ENCODE results near the gene ADAM30.
"Not testable (repeated sequence)": the region's sequence is repeated elsewhere in the genome, so short reads cannot be mapped to it uniquely, and the experiment has no call there.

ADAM30 gene

GRCh38 chr1:119873135-119874015 lies 22.9 kb downstream of the ADAM30 start:
- DNase-seq, result peak; percentile 28

DNA sequence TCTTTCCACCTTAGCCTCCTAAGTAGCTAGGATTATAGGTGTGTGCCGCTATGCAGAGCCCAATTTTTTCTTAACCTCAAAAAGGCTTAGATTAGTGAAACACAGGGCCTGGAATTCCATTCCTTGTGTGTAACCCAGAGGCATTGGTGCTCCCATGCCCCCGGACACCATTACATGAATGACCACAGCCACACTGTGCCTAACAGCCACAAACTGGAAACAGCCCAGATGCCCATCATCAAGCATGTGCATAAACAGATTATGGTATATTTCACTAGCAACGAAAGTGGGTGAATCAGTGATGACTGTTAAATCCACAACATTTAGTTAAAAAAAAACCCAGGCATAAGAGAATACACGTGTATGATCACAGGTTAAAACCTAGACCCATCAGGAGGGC lies 24.4 kb downstream of the ADAM30 start:
- no peak for DNase-seq

DNA sequence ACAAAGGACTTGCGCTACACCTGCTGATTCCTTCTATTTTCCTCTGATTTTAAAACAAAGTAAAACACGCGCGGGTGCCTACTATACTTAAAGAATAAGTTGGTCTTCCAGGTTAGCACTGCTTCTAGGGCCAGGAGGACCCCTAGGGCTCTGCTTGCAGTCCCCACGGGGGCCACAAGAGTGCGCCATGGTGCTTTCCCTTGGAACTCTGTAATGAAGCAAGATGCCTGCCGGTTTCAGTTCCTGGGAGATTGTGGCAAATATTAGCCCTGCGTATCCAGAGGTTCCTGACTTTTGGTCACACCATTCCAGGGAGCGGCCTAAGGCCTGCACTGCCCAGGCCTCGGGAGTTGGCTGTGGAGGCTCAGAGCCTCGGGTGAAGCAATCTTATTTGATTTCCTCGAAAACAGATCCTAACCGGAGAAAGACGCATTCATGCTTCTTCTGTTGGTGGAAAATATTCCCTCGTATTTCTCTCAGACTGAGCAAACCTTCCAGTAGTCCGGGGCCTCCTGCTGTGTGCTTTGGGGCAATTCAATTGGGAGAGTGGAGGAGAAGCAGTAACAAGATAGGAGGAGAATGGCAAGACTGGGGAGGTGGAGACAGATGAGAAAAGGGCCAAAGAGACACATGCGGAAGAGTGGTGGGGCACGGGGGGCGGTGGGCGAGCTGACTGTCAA lies 25.3 kb downstream of the ADAM30 start:
- DNase-seq, result peak; percentile 93

DNA sequence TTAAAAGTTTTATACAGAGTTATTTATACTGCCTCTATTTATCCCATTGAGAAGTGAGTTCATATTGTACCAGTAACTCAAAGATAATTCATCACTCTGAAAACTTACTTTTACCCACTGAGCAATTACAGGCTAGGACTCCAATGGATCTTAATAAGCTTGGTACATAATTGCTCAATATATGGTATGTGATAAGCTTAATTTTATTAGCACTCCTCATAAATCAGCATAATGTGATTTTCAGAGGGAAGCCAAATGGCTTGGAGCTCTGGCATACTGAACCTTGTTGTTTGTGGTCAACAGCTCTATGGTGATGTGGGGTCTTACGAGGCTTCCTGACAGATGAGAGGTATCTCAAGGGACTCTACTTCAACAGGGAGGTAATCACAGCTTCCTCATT lies 26.3 kb downstream of the ADAM30 start:
- no peak for DNase-seq

DNA sequence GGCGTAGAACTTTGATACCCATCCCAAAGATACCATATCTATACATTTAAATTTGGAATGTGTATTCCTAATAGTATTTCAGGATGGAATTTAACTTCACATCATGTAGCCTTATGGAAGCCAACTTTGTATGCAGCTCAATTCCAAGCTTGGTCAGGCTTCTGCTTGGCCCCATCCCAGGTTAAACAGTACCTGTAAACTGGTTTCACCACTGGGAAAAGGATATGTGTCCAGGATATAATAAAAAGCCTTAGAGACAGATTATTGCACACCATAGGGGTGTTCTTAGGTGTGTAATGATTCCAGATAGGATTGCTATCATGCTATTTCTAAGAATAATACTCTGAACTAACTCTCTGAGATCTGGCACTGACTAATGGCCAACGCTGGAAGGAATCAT lies 28.1 kb downstream of the ADAM30 start:
- DNase-seq, result no peak

DNA sequence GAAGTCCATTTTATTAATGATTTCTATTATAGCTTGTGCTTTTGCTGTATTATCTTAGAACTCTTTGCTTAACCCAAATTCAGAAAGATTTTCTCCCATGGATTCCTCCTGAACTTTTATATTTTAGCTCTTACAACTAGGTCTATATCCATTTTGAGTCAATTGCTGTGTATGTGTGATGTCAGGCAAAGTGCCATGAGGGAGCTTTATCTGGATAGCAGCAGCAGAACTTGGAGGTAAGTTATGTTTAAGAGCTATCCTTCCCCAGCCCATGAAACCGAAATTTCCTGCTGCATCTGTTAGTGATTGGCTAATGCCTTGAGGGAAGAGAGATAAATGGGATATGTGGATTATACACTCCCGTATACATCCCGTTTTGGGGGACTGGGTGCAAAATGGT lies 29.9 kb downstream of the ADAM30 start:
- no peak for DNase-seq

DNA sequence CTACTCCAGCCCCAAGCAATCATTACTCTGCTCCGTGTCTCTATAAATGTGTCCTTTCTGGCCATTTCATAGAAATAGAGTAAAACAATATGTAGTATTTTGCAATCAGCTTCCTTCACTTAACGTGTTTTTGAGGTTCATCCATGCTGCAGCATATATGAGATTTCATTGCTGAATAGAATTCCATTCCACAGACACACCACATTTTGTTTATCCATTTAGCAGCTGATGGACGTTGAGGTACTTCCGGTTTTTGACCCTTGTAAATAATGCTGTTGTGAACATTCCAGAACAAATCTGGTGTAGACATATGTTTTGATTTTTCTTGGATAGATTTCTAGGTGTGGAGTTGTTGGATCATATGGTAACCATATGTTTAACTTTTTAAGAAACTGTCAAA lies 30.7 kb downstream of the ADAM30 start:
- DNase-seq, result no peak

GRCh38 chr1:119862276-119862675 lies 34.0 kb downstream of the ADAM30 start:
- DNase-seq, result no peak

GRCh38 chr1:119861547-119861946 lies 34.8 kb downstream of the ADAM30 start:
- no peak for DNase-seq

DNA sequence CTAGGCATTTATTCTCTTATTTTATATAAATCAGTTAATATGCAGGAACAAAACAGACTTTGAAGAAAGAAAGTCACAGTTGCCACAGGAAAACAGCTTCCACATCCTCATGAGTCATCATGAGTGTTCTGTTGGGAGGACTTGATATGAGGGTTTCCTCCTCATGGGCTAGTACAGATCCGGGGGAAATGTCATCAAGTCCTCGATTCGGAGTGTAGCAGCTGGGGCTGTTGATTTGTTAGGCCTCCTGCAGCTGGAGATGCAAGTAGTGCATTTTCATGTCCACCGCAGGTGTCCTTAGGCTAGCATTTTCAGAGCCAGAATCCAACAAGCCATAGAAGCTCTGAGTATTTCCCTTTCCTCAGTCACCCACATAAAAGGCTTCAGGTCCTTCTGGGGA lies 36.7 kb downstream of the ADAM30 start:
- peak; percentile 65 for DNase-seq

GRCh38 chr1:119858556-119859214 lies 37.6 kb downstream of the ADAM30 start:
- peak; percentile 8 for DNase-seq

DNA sequence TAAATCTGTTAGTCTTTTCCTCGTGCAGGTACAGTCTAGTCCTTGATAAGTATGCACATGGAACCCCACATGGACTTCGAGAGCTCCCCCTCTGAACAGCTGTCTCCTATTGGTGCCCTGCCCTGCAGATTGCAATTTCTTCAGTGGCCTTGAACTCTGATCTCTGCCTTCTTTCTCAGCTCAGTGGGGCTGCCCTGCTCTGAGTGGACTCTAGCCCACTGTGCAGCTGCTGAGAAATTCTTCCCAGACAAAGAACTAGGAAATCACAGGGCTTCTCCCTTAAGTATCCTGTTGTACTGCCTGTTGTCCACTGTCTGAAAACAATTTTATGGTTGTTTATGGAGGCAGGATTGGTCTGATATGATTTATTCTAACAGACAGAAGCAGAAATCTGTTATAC lies 38.2 kb downstream of the ADAM30 start:
- DNase-seq, result no peak

- DNase-seq, result no peak
Measured at GRCh38 chr1:119853155-119853554, 43.2 kb downstream of the ADAM30 start.

- DNase-seq, result not testable (repeated sequence)
Measured at GRCh38 chr1:119844206-119844605, 52.1 kb downstream of the ADAM30 start.

Data from suppressor macrophage treated with lipopolysaccharide for 4 hours (primary cell).